ENCODE data around the gene VASN.

- TF ChIP-seq CTCF (IDR thresholded peaks at IDR 0.05; ENCODE audit: borderline replicate concordance, extremely low read depth, low read length, poor library complexity, severe bottlenecking), result no peak
- no peak for TF ChIP-seq EZH2 (IDR thresholded peaks at IDR 0.05; ENCODE audit: borderline replicate concordance, low read depth, low read length, severe bottlenecking)
These were observed 42.6 kb upstream of the VASN start for GRCh38 chr16:4328782-4329775.

Measured in DND-41 (cell line).